Ecto neural progenitor cell (in vitro differentiated cells): ENCODE measurements around the gene IL31RA.
"Not testable (repeated sequence)": the region's sequence is repeated elsewhere in the genome, so short reads cannot be mapped to it uniquely, and the experiment has no call there.

Experiments used
- DNase-seq: peaks from one replicate; pipeline ENCODE4 v3.0.0-alpha.2; 2018; ENCODE audit warnings: low spot score

The IL31RA gene

GRCh38 chr5:55925712-55926111, 74.6 kb downstream of the IL31RA start:
- DNase-seq: no peak

DNA sequence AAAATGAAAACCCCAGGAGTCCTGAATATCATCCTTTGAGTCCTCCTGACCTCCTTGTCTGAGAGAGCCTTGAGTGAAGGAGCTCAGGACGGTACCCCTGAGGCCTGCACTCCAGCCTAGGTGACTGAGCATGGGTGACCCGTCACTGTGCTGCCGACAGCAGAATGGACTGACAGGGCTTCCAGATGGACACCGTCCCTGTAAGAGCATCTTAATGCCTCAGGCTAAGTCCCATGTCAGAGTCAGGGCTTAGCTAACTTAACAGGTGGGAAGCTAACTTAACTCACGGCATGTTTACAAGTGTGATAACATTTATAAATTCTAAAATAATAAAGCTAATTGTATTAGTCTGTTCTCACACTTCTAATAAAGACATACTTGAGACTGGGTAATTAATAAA, 75.3 kb downstream of the IL31RA start:
- no peak for DNase-seq

DNA sequence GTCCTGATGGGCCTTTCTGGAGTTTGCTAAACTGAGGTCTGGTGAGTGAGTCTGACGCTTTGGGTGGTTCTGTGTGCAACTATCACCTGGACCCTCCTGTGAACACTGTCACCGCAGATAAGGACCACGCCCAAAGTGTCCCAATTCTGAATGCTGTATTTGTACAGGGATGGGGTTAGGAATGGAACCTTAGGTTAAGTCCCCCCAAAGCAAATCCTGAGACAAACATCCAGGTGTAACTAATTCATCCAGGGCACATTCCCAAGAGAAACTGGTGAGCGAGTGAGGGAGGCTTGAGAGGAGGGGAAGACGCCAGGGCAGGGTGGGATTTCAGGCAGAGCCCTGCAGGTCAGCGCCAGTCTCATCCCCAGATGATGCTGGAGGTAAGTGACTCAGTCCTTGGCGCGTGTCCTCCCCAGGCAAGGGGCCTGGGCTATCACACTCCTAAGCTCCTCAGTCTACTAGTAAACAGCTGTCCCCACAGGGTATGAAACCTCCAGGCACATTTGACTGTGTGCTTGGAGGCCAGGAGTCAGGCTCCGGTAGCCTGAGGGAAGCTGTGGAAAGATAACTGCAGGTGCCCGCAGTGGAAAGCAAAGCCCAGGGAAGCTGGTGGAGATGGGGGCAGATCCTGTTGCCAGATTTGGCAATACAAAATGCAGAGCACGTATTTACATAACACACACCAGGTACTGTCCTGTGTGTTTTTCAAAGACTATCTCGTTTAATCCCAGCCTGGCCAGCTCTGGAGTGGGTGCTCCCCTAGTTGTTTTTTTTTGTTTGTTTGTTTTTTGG, 76.9 kb downstream of the IL31RA start:
- no peak for DNase-seq

GRCh38 chr5:55929020-55929799, 78.1 kb downstream of the IL31RA start:
- DNase-seq: no peak

- no peak for DNase-seq
Observed at GRCh38 chr5:55932700-55933099, 81.5 kb downstream of the IL31RA start.

DNA sequence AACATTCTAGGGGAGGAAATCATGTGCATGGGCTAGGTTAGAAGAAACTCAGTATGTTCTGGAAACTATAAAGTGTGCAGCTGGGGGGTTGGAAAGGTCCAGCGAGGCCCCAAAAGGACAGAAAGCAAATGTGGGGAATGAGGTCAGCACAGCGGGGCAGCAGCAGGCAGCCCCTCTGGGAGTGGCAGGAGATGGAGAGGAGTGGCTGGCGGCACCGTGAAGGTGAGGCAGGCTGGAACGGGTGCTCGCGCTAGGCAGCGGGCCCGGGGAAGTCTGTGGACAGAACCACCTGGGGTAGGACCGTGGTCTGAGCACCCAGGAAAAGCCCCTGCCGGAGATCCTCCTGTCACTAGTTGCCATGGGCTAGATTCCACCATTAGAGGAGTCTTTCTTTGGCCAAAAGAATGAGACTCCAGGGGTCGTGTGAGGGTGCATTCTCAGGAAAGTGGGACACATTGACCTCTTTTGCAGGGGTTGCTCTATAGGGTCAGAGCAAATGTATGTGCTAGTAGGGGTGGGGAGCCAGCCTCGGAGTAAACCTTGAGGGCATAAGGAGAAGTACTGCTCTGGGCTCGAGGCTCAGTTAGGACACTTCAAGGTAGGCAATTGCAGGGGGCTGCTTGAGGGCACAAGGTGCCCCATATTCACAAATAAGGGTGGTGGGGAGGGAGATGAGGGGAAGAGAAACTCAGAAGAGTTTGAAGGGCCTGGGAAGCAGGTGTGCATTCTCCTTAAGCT, 82.4 kb downstream of the IL31RA start:
- no peak for DNase-seq

- no peak for DNase-seq
Observed at GRCh38 chr5:55934115-55934613, 83.0 kb downstream of the IL31RA start.

GRCh38 chr5:55934720-55935119, 83.6 kb downstream of the IL31RA start:
- DNase-seq: no peak

GRCh38 chr5:55935371-55935770, 84.2 kb downstream of the IL31RA start:
- DNase-seq: no peak

- DNase-seq: peak; percentile 82
Observed at GRCh38 chr5:55936100-55936693, 85.0 kb downstream of the IL31RA start.

- DNase-seq: not testable (repeated sequence)
Observed at GRCh38 chr5:55937598-55937997, 86.4 kb downstream of the IL31RA start.

GRCh38 chr5:55941154-55941553, 90.0 kb downstream of the IL31RA start:
- not testable (repeated sequence) for DNase-seq

GRCh38 chr5:55959208-55959607, 108.1 kb downstream of the IL31RA start:
- no peak for DNase-seq

GRCh38 chr5:55960779-55961178, 109.6 kb downstream of the IL31RA start:
- DNase-seq: no peak

DNA sequence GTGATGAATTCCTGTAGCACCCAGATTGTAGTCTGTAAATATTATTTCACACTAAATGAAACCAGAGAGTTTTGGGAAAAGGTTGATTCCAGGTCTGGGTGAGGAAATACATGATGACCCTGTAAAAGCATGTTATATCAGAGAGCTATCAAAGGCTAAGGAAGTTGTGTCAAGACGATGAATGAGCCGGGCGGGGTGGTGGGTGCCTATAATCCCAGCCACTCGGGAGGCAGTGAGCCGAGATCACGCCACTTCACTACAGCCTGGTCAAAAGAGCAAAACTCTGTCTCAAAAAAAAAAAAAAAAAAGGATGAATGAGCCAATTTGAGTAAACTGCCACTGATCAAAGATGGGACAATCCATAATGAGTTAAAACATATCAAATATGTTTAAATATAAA, 114.4 kb downstream of the IL31RA start:
- DNase-seq: no peak

DNA sequence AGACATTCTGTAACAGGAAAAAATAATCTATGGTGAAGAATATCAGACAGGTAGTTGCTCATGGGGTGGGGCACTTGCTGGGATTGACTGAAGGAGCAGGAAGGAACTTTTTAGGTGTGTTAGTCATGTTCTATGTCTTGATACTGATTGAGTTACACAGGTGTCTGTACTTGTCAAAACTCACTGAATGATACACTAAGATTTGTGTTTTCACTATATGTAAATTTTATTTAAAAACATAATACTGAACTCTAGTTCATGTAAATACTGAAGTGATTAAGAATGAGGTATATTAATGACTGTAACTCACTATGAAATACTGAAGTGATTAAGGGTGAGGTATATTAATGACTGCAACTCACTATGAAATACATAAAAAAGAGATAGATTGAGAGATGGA, 115.1 kb downstream of the IL31RA start:
- DNase-seq: no peak

DNA sequence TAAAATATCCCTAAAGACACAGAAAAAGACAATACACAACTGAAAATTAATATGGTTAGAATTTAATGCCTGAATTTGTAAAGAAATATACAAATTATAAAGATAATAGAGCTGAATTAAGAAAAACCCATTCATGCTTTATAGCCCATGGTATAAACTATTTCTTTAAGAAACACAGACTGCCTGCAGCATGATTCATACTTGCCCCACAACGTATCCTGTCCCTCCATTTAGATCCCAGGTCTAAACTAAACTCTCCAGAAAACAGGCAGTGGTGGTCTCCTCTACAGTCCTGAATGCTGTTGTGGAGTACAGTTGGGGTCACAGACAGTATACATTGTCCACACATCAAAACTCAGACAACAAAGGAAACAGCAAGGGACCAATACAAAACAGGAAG, 118.8 kb downstream of the IL31RA start:
- DNase-seq: no peak
